LNCaP clone FGC (cell line): ENCODE results near the gene UCKL1.
"Not testable (repeated sequence)": the region's sequence is repeated elsewhere in the genome, so short reads cannot be mapped to it uniquely, and the experiment has no call there.

Experiments used
- DNase-seq: peaks from one replicate; pipeline ENCODE4 v3.0.0-alpha.2; 2011; ENCODE audit warnings: low read depth
- H3K4me3 ChIP-seq: 2 replicates; pipeline ENCODE4 v1.5.1; 2011; ENCODE audit warnings: mild to moderate bottlenecking, low read depth, low read length, control low read depth
- CTCF ChIP-seq: IDR thresholded peaks from 2 replicates; pipeline ENCODE4 v1.5.1; 2012; ENCODE audit warnings: mild to moderate bottlenecking; ENCODE audit not compliant: control insufficient read depth, insufficient read depth; ENCODE audit errors: extremely low read depth

Gene UCKL1

GRCh38 chr20:63976980-63977738 is 20.9 kb upstream of the UCKL1 start:
- no peak for DNase-seq
- no peak overlapping the region for H3K4me3 ChIP-seq
- TF ChIP-seq CTCF = no peak

GRCh38 chr20:63976511-63976910 is 20.3 kb upstream of the UCKL1 start:
- DNase-seq, H3K4me3 ChIP-seq: not testable (repeated sequence)

GRCh38 chr20:63974402-63975200 is 18.4 kb upstream of the UCKL1 start:
- TF ChIP-seq CTCF = no peak
- peak; percentile 84 for DNase-seq
- no peak overlapping the region for H3K4me3 ChIP-seq

GRCh38 chr20:63973636-63974401 is 17.6 kb upstream of the UCKL1 start:
- H3K4me3 ChIP-seq = peak overlapping the region; percentile 37
- peak; percentile 39 for DNase-seq
- peak; percentile 99 for TF ChIP-seq CTCF

- no peak for TF ChIP-seq CTCF
- DNase-seq = no peak
- H3K4me3 ChIP-seq = no peak overlapping the region
Observed at GRCh38 chr20:63973160-63973479, 16.9 kb upstream of the UCKL1 start.

GRCh38 chr20:63972312-63973159 is 16.3 kb upstream of the UCKL1 start:
- DNase-seq = no peak
- no peak overlapping the region for H3K4me3 ChIP-seq
- no peak for TF ChIP-seq CTCF

- H3K4me3 ChIP-seq, DNase-seq: not testable (repeated sequence)
Observed at GRCh38 chr20:63971960-63972311, 15.7 kb upstream of the UCKL1 start.
